Fibroblast of lung (primary cell): Measurements from ENCODE around the gene FBXO33.

Source experiments
- CTCF ChIP-seq, 2 donors: IDR thresholded peaks in 1 of 2; conservative IDR thresholded peaks in 1 of 2; 1 replicate in 1 of 2; 2 replicates in 1 of 2; pipeline ENCODE4 v1.5.1; 2011 to 2012; ENCODE audit warnings: low read length in 2 of 2, control low read depth in 1 of 2, inconsistent platforms in 1 of 2, low read depth in 1 of 2, mild to moderate bottlenecking in 1 of 2
- EZH2 ChIP-seq: IDR thresholded peaks from 2 replicates; pipeline ENCODE4 v1.5.1; 2012; ENCODE audit warnings: low read length, control low read depth, mild to moderate bottlenecking; ENCODE audit errors: missing control alignments

GRCh38 chr14:39452680-39453079 lies 20.4 kb upstream of the FBXO33 start:
- no peak for TF ChIP-seq CTCF (conservative IDR thresholded peaks at IDR 0.05 in 1 of 2, IDR thresholded peaks at IDR 0.05 in 1 of 2; ENCODE audit: low read depth in 1 of 2, low read length in 2 of 2)
- no peak for TF ChIP-seq EZH2
